Lower leg skin (tissue), 4 donors: ENCODE measurements around the gene ATP1B2. TPM values are rescaled to one million over a fixed set of nuclear protein-coding genes. Genes with fewer than 3 reads are reported as not detected.
A peak's percentile ranks its signal among the peaks of the same experiment; 100 is the strongest.

ENCODE experiments used
- DNase-seq, 2 donors: peaks; one replicate each; pipeline ENCODE4 v3.0.0-alpha.2; 2019; ENCODE audit warnings: low spot score in 2 of 2
- H3K4me3 ChIP-seq: fragments of 200-600 bp; sonication (generic); 2 replicates; pipeline ENCODE4 v1.5.1; 2017; ENCODE audit warnings: mild to moderate bottlenecking, low read depth; ENCODE audit not compliant: poor library complexity, severe bottlenecking
- CTCF ChIP-seq, 3 donors: fragments of 450-650 bp; IDR thresholded peaks; one replicate each; pipeline ENCODE4 v1.5.1; 2016; ENCODE audit warnings: antibody characterized with exemption in 3 of 3, mild to moderate bottlenecking in 3 of 3, moderate library complexity in 2 of 3
- POLR2A ChIP-seq, 2 donors: fragments of 450-650 bp; IDR thresholded peaks; one replicate each; pipeline ENCODE4 v1.6.1; 2016 to 2017; ENCODE audit warnings: antibody characterized with exemption in 2 of 2, mild to moderate bottlenecking in 1 of 2, moderate library complexity in 1 of 2
- WGBS, 2 donors: methylation state at CpG; one replicate each; pipeline ENCODE4 v1.1.5; 2018; 5-methylcytosine and 5-hydroxymethylcytosine counted together
- intact Hi-C: fragments of 100-400 bp; cut with DNase I; formaldehyde crosslinking; loops from one replicate; pipeline ENCODE4 v1.15.0; 2023; ENCODE audit warnings: low total_unique reads
- total RNA-seq, 4 donors: library from RNA; depleted of rRNA; stranded (reverse); fragments of >200 nt; gene quantifications; one replicate each; pipeline ENCODE4 v1.1.0, GENCODE V29; 2016

Gene ATP1B2
- total RNA-seq, 4 donors from 2014 or later, result 0.42 to 3.0 (median 0.46) TPM; not detected in 1

GRCh38 chr17:7705269-7706255 is 54.8 kb downstream of the ATP1B2 start:
- no peak for DNase-seq
- TF ChIP-seq CTCF (IDR thresholded peaks at IDR 0.05), result no peak
- no peak for TF ChIP-seq POLR2A (IDR thresholded peaks at IDR 0.05)

GRCh38 chr17:7706631-7707354 is 56.1 kb downstream of the ATP1B2 start:
- no peak overlapping the region for H3K4me3 ChIP-seq
- 83 to 85% methylated on average over 3 of the region's 3 CpGs for WGBS, 2 donors

More at GRCh38 chr17:7705269-7706255, 54.8 kb downstream of the ATP1B2 start:
- intact Hi-C loops, result no loop called here
- peak overlapping the region; percentile 16 for H3K4me3 ChIP-seq
- WGBS, 2 donors, result 6% methylated on average over 29 to 42 of the region's 50 CpGs

More at GRCh38 chr17:7706631-7707354, 56.1 kb downstream of the ATP1B2 start:
- no peak for DNase-seq
- TF ChIP-seq POLR2A (IDR thresholded peaks at IDR 0.05) (no peak), CTCF (IDR thresholded peaks at IDR 0.05) (no peak)
- intact Hi-C loops, result no loop called here

Other genes starting within 250 kb of the ATP1B2 start
- 10 to 100 TPM; 56.1 to 90.8 (median 65.5) TPM for gene TMEM256, start 246.8 kb upstream of the ATP1B2 start, total RNA-seq
- 1 to 10 TPM; 5.5 to 9.6 (median 6.4) TPM for gene NLGN2, start 243.1 kb upstream of the ATP1B2 start, total RNA-seq
- not detected for gene SPEM1, start 230.6 kb upstream of the ATP1B2 start, total RNA-seq
- gene SPEM2, start 225.3 kb upstream of the ATP1B2 start, total RNA-seq, result not detected
- gene SPEM3, start 222.1 kb upstream of the ATP1B2 start, total RNA-seq, result not detected
- gene TMEM102, start 215.5 kb upstream of the ATP1B2 start, total RNA-seq, result 10 to 100 TPM; 15.5 to 23.2 (median 22.1) TPM
- gene FGF11, start 211.4 kb upstream of the ATP1B2 start, total RNA-seq, result 10 to 100 TPM; 12.5 to 15.0 (median 13.9) TPM
- gene CHRNB1, start 205.9 kb upstream of the ATP1B2 start, total RNA-seq, result 10 to 100 TPM in 3 of 4 donors, 1 to 10 TPM in 1; 7.8 to 16.0 (median 13.6) TPM
- gene ZBTB4, start 171.3 kb upstream of the ATP1B2 start, total RNA-seq, result 10 to 100 TPM; 40.4 to 52.3 (median 47.7) TPM
- gene SLC35G6, start 169.5 kb upstream of the ATP1B2 start, total RNA-seq, result not detected
- gene POLR2A, start 166.6 kb upstream of the ATP1B2 start, total RNA-seq, result 100 to 1,000 TPM in 3 of 4 donors, 10 to 100 TPM in 1; 93.9 to 120 (median 110) TPM
- gene TNFSF12, start 101.9 kb upstream of the ATP1B2 start, total RNA-seq, result 10 to 100 TPM in 3 of 4 donors, 1 to 10 TPM in 1; 9.9 to 31.7 (median 20.9) TPM
- 10 to 100 TPM in 3 of 4 donors, 1 to 10 TPM in 1; 7.6 to 30.6 (median 17.6) TPM for gene TNFSF13, start 92.2 kb upstream of the ATP1B2 start, total RNA-seq
- 10 to 100 TPM; 39.5 to 53.0 (median 48.7) TPM for gene SENP3, start 89.0 kb upstream of the ATP1B2 start, total RNA-seq
- gene CD68, start 71.3 kb upstream of the ATP1B2 start, total RNA-seq, result 10 to 100 TPM; 14.2 to 26.9 (median 16.2) TPM
- 10 to 100 TPM; 30.4 to 97.7 (median 74.4) TPM for gene MPDU1, start 67.1 kb upstream of the ATP1B2 start, total RNA-seq
- 100 to 1,000 TPM in 1 of 4 donors, 10 to 100 TPM in 3; 61.9 to 106 (median 77.8) TPM for gene SOX15, start 60.8 kb upstream of the ATP1B2 start, total RNA-seq
- gene FXR2, start 36.0 kb upstream of the ATP1B2 start, total RNA-seq, result 10 to 100 TPM; 32.1 to 35.7 (median 33.9) TPM
- gene SAT2, start 23.1 kb upstream of the ATP1B2 start, total RNA-seq, result 10 to 100 TPM; 32.7 to 50.5 (median 43.0) TPM
- not detected for gene SHBG, start 20.8 kb upstream of the ATP1B2 start, total RNA-seq
- 10 to 100 TPM; 42.8 to 57.3 (median 50.8) TPM for gene TP53, start 36.6 kb downstream of the ATP1B2 start, total RNA-seq
- gene WRAP53, start 37.6 kb downstream of the ATP1B2 start, total RNA-seq, result 1 to 10 TPM; 1.1 to 5.4 (median 4.5) TPM
- gene EFNB3, start 54.3 kb downstream of the ATP1B2 start, total RNA-seq, result 1 to 10 TPM; 5.4 to 8.5 (median 7.6) TPM
- gene DNAH2, start 66.8 kb downstream of the ATP1B2 start, total RNA-seq, result under 1 TPM in 3 of 4 donors, not detected in 1; under 0.01 to 0.10 (median 0.05) TPM
- 10 to 100 TPM; 12.5 to 30.9 (median 18.0) TPM for gene KDM6B, start 183.3 kb downstream of the ATP1B2 start, total RNA-seq
- gene TMEM88, start 204.1 kb downstream of the ATP1B2 start, total RNA-seq, result 1 to 10 TPM in 3 of 4 donors, under 1 TPM in 1; 0.91 to 5.9 (median 3.4) TPM
- 100 to 1,000 TPM in 1 of 4 donors, 10 to 100 TPM in 3; 56.8 to 101 (median 91.3) TPM for gene NAA38, start 206.6 kb downstream of the ATP1B2 start, total RNA-seq
- 10 to 100 TPM in 1 of 4 donors, 1 to 10 TPM in 3; 7.0 to 14.1 (median 9.1) TPM for gene CYB5D1, start 207.1 kb downstream of the ATP1B2 start, total RNA-seq
- 10 to 100 TPM; 36.8 to 71.1 (median 54.8) TPM for gene CHD3, start 237.9 kb downstream of the ATP1B2 start, total RNA-seq